ENCODE data around the gene USP6.
"Not testable (repeated sequence)": the region's sequence is repeated elsewhere in the genome, so short reads cannot be mapped to it uniquely, and the experiment has no call there.

- TF ChIP-seq CTCF (conservative IDR thresholded peaks at IDR 0.05); EZH2 (IDR thresholded peaks at IDR 0.05; ENCODE audit: low read depth): not testable (repeated sequence)
These were observed 12.6 kb downstream of the USP6 start for GRCh38 chr17:5128387-5128786.
